ENCODE data around the gene HOXA4. TPM values are rescaled to one million over a fixed set of nuclear protein-coding genes. Genes with fewer than 3 reads are reported as not detected.

Gene HOXA4
- total RNA-seq, 2 donors from 2014 or later: 0.78 to 1.6 TPM

DNA sequence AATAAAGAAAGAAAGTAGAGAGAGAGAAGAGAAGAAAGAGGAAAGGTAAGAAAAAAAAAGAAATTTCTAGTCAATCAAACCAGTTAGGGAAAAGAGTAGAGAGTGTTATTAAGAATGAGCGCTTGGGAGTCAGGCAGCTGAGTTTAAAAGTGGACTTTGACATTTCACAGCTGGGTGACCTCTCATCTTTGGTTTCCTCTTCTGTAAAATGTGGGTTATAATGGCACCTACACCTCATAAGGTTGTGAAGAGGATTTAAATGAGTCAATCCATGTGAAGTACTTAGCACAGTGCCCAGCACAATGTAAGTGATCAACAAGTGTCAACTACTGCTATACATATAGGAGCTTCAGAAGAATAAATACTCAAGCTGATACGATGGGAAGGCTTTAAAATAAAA, 46.9 kb downstream of the HOXA4 start:
- TF ChIP-seq, protein P1, sequence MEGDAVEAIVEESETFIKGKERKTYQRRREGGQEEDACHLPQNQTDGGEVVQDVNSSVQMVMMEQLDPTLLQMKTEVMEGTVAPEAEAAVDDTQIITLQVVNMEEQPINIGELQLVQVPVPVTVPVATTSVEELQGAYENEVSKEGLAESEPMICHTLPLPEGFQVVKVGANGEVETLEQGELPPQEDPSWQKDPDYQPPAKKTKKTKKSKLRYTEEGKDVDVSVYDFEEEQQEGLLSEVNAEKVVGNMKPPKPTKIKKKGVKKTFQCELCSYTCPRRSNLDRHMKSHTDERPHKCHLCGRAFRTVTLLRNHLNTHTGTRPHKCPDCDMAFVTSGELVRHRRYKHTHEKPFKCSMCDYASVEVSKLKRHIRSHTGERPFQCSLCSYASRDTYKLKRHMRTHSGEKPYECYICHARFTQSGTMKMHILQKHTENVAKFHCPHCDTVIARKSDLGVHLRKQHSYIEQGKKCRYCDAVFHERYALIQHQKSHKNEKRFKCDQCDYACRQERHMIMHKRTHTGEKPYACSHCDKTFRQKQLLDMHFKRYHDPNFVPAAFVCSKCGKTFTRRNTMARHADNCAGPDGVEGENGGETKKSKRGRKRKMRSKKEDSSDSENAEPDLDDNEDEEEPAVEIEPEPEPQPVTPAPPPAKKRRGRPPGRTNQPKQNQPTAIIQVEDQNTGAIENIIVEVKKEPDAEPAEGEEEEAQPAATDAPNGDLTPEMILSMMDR (IDR thresholded peaks at IDR 0.05): no peak
- no peak for TF ChIP-seq POLR2A (IDR thresholded peaks at IDR 0.05)
- Histone ChIP-seq H3K27ac (no peak overlapping the region), H3K4me1 (no peaks in the 10 kb centered on the region), H3K4me3 (no peak overlapping the region), H3K36me3 (replicated peaks in 1 of 2; ENCODE audit: insufficient read depth in 1 of 2, low read depth in 2 of 2) (no peaks in the 10 kb centered on the region), H3K27me3 (peaks cover 0 to 13% of the 10 kb centered on the region in 2 donors), H3K9me3 (peaks cover 0 to 7% (median 0%) of the 10 kb centered on the region in 3 donors)
- WGBS, 2 donors: 70 to 73% methylated on average over 2 of the region's 2 CpGs
- DNase-seq (no peak), ATAC-seq (no peak)
- intact Hi-C loops (cut with DNase I): no loop called here

DNA sequence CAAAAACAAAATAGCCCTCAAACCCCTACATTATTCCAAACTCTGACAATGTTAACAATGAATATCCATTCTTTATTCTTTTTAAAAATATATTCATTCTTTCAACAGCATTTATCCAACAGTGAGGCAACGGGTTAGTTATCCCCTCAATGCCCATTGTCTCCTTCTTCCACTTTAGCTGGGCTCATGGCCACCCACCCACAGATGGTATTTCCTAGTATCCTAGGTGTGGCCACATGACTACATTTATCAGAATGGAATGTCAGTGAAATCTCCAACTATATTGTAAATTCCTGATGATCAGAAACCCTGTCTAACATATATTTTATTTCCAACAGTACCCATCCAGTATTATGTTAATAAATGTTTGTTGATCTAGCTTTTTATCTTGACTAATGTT, 48.4 kb downstream of the HOXA4 start:
- 75 to 80% methylated on average over 1 of the region's 1 CpG for WGBS, 2 donors
- DNase-seq (no peak), ATAC-seq (no peak)
- Histone ChIP-seq H3K27ac (no peak overlapping the region), H3K36me3 (replicated peaks in 1 of 2; ENCODE audit: insufficient read depth in 1 of 2, low read depth in 2 of 2) (no peaks in the 10 kb centered on the region), H3K27me3 (no peaks in the 10 kb centered on the region), H3K9me3 (no peaks in the 10 kb centered on the region), H3K4me3 (no peak overlapping the region), H3K4me1 (no peaks in the 10 kb centered on the region)
- TF ChIP-seq POLR2A (IDR thresholded peaks at IDR 0.05): no peak
- TF ChIP-seq, protein P1 (IDR thresholded peaks at IDR 0.05): no peak
- intact Hi-C loops (cut with DNase I): no loop called here

DNA sequence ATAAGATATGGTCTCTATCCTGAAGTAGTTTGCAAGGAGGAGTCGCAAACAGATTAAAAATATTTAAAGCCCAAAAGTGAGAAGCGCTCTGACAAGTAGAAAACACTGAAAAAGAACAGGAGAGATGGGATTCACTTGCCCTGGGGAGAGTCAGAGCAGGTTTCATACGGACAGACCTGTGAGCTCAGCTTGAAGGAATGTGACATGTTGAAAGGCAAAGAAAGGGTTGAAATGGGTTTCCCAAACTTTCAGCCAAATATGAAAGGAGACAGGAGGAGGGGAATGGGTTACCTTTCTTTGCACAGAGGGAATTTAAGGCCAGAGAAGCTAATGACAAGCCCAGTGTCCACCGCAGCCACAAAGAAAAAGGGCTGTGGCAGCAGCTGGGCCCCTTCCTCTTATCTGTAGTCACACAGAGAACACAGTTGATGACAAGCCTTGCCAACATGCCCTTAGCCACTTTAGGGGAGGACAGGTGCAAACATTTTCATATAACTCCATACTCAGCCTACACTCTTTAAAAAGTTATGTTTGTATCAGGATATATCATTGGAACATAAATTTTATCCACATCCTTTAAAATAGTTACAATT, 49.6 kb downstream of the HOXA4 start:
- no peak overlapping the region for H3K4me3 ChIP-seq
- TF ChIP-seq, protein P1 (IDR thresholded peaks at IDR 0.05): no peak
- no peak for TF ChIP-seq POLR2A (IDR thresholded peaks at IDR 0.05)

DNA sequence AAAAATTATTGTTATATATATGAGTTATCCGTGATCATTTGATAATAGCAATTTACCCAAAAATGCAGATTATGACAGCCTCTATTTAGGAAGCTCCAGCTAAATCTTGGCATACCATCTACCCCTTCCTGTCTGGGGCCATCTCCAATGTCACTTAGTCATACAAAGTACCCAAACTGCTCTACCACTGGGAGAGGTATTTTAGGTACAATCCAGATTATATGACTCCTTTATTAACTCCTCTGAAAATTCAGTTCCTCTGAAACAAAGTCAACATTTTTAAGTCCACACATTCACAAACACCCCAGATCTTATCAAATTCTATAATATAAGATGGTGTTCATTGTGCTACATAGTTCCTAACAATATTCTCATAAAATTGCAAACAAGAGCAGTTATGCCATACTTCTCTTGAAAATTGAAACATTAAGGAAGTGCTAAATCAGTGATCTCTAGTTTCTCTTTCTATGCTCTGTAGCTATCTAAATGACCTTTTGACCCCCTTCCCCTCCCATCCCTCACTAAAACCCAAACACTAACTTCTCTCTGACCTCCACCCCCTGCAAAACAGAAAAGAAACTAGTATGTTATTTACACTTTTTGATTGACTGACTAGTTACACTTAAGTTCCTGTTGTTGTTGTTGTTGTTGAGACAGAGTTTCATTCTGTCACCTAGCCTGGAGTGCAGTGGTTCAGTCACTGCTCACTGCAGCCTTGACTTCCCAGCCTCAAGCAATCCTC, 51.2 kb downstream of the HOXA4 start:
- Histone ChIP-seq H3K4me1 (no peaks in the 10 kb centered on the region), H3K27me3 (no peaks in the 10 kb centered on the region), H3K9me3 (no peaks in the 10 kb centered on the region), H3K4me3 (no peak overlapping the region), H3K36me3 (replicated peaks in 1 of 2; ENCODE audit: insufficient read depth in 1 of 2, low read depth in 2 of 2) (no peaks in the 10 kb centered on the region), H3K27ac (no peak overlapping the region)
- no peak for DNase-seq
- intact Hi-C loops (cut with DNase I): no loop called here
- no peak for TF ChIP-seq POLR2A (IDR thresholded peaks at IDR 0.05)
- TF ChIP-seq, protein P1 (IDR thresholded peaks at IDR 0.05): no peak
- no peak for ATAC-seq
- WGBS, 2 donors: 77 to 100% methylated on average over 1 of the region's 1 CpG

More for the DNA sequence above, 49.6 kb downstream of the HOXA4 start:
- H3K4me1 ChIP-seq: no peaks in the 10 kb centered on the region
- DNase-seq: no peak
- ATAC-seq: no peak
- H3K27ac ChIP-seq: no peak overlapping the region
- WGBS, 2 donors: 49 to 55% methylated on average over 4 of the region's 4 CpGs
- no peaks in the 10 kb centered on the region for H3K9me3 ChIP-seq
- intact Hi-C loops (cut with DNase I): no loop called here
- H3K36me3 ChIP-seq (replicated peaks in 1 of 2; ENCODE audit: insufficient read depth in 1 of 2, low read depth in 2 of 2): no peaks in the 10 kb centered on the region
- H3K27me3 ChIP-seq: no peaks in the 10 kb centered on the region

Measured in body of pancreas (tissue), 4 donors.